GM23338 (cell line): ENCODE data around the gene TAS2R30. TPM values are rescaled to one million over a fixed set of nuclear protein-coding genes. Genes with fewer than 3 reads are reported as not detected.

ENCODE experiments used
- REST ChIP-seq: IDR thresholded peaks from one replicate; pipeline ENCODE4 v1.6.1; 2018; ENCODE audit warnings: antibody characterized with exemption; ENCODE audit not compliant: unreplicated experiment
- STAT1 ChIP-seq: IDR thresholded peaks from one replicate; pipeline ENCODE4 v1.6.1; 2016; ENCODE audit warnings: antibody characterized with exemption; ENCODE audit not compliant: unreplicated experiment
- ZNF114 ChIP-seq: fragments of 250-450 bp; sonication (Bioruptor Pico); IDR thresholded peaks from 2 replicates; pipeline ENCODE4 v1.5.0; 2020; ENCODE audit warnings: mild to moderate bottlenecking, moderate library complexity
- ZNF331 ChIP-seq: fragments of 250-450 bp; sonication (Bioruptor Pico); IDR thresholded peaks from 2 replicates; pipeline ENCODE4 v1.5.0; 2020; ENCODE audit warnings: low read depth, mild to moderate bottlenecking, moderate library complexity
- polyA plus RNA-seq: library from polyadenylated mRNA; unstranded; fragments of >200 nt; fragmentation: Nextera tagmentation; extraction: Ambion mirVana; gene quantifications from 2 replicates; pipeline ENCODE4 v1.2.1, GENCODE V29; 2016
- total RNA-seq: library from RNA; depleted of rRNA; stranded (reverse); fragments of >200 nt; shearing (Covaris generic); gene quantifications from 2 replicates; pipeline ENCODE4 v1.2.3, GENCODE V29; 2014
- TF ChIP-seq, protein P1 (sequence below): fragments of 250-450 bp; sonication (Bioruptor Pico); IDR thresholded peaks from 2 replicates; pipeline ENCODE4 v1.5.0; 2020; ENCODE audit warnings: mild to moderate bottlenecking, moderate library complexity
- TF ChIP-seq, protein P2 (sequence below), 2 experiments: fragments of 200-600 bp in 1 of 2; sonication (generic) in 1 of 2; conservative IDR thresholded peaks; 2 replicates each; pipeline versions ENCODE4 v1.5.1 to v1.6.1; 2016 to 2017; ENCODE audit warnings: antibody characterized with exemption in 2 of 2, low read depth in 2 of 2, mild to moderate bottlenecking in 2 of 2, moderate library complexity in 1 of 2

The TAS2R30 gene
- total and polyA plus RNA-seq, 2 experiments from 2014 or later, result 0.39 to 13.7 TPM

DNA sequence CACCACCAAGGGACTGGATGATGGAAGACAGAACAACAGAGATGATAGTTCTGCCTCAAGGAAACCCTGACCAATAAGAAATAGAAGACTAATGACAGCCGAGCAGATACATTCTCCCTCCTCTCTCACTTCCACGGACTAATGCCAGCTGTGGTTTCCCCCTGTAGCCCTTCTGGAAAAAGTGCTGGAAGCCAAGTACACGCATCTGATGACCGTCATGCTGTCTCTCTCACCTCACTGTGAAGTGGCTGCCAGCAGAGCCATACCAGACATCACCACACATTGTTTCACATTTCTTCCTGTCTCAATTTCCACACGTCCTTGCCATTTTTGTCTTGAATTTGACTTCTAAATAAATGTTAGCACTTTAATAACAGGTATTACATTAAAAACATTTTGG, 45.2 kb downstream of the TAS2R30 start (continued):
- TF ChIP-seq, protein P1, sequence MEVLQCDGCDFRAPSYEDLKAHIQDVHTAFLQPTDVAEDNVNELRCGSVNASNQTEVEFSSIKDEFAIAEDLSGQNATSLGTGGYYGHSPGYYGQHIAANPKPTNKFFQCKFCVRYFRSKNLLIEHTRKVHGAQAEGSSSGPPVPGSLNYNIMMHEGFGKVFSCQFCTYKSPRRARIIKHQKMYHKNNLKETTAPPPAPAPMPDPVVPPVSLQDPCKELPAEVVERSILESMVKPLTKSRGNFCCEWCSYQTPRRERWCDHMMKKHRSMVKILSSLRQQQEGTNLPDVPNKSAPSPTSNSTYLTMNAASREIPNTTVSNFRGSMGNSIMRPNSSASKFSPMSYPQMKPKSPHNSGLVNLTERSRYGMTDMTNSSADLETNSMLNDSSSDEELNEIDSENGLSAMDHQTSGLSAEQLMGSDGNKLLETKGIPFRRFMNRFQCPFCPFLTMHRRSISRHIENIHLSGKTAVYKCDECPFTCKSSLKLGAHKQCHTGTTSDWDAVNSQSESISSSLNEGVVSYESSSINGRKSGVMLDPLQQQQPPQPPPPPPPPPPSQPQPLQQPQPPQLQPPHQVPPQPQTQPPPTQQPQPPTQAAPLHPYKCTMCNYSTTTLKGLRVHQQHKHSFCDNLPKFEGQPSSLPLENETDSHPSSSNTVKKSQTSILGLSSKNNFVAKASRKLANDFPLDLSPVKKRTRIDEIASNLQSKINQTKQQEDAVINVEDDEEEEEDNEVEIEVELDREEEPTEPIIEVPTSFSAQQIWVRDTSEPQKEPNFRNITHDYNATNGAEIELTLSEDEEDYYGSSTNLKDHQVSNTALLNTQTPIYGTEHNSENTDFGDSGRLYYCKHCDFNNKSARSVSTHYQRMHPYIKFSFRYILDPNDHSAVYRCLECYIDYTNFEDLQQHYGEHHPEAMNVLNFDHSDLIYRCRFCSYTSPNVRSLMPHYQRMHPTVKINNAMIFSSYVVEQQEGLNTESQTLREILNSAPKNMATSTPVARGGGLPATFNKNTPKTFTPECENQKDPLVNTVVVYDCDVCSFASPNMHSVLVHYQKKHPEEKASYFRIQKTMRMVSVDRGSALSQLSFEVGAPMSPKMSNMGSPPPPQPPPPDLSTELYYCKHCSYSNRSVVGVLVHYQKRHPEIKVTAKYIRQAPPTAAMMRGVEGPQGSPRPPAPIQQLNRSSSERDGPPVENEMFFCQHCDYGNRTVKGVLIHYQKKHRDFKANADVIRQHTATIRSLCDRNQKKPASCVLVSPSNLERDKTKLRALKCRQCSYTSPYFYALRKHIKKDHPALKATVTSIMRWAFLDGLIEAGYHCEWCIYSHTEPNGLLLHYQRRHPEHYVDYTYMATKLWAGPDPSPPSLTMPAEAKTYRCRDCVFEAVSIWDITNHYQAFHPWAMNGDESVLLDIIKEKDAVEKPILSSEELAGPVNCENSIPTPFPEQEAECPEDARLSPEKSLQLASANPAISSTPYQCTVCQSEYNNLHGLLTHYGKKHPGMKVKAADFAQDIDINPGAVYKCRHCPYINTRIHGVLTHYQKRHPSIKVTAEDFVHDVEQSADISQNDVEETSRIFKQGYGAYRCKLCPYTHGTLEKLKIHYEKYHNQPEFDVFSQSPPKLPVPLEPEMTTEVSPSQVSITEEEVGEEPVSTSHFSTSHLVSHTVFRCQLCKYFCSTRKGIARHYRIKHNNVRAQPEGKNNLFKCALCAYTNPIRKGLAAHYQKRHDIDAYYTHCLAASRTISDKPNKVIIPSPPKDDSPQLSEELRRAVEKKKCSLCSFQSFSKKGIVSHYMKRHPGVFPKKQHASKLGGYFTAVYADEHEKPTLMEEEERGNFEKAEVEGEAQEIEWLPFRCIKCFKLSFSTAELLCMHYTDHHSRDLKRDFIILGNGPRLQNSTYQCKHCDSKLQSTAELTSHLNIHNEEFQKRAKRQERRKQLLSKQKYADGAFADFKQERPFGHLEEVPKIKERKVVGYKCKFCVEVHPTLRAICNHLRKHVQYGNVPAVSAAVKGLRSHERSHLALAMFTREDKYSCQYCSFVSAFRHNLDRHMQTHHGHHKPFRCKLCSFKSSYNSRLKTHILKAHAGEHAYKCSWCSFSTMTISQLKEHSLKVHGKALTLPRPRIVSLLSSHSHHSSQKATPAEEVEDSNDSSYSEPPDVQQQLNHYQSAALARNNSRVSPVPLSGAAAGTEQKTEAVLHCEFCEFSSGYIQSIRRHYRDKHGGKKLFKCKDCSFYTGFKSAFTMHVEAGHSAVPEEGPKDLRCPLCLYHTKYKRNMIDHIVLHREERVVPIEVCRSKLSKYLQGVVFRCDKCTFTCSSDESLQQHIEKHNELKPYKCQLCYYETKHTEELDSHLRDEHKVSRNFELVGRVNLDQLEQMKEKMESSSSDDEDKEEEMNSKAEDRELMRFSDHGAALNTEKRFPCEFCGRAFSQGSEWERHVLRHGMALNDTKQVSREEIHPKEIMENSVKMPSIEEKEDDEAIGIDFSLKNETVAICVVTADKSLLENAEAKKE (CRISPR knock-in tag), result no peak
- TF ChIP-seq, protein P2, sequence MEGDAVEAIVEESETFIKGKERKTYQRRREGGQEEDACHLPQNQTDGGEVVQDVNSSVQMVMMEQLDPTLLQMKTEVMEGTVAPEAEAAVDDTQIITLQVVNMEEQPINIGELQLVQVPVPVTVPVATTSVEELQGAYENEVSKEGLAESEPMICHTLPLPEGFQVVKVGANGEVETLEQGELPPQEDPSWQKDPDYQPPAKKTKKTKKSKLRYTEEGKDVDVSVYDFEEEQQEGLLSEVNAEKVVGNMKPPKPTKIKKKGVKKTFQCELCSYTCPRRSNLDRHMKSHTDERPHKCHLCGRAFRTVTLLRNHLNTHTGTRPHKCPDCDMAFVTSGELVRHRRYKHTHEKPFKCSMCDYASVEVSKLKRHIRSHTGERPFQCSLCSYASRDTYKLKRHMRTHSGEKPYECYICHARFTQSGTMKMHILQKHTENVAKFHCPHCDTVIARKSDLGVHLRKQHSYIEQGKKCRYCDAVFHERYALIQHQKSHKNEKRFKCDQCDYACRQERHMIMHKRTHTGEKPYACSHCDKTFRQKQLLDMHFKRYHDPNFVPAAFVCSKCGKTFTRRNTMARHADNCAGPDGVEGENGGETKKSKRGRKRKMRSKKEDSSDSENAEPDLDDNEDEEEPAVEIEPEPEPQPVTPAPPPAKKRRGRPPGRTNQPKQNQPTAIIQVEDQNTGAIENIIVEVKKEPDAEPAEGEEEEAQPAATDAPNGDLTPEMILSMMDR (conservative IDR thresholded peaks at IDR 0.05; ENCODE audit: low read depth in 2 of 2), result no peak
- TF ChIP-seq STAT1 (no peak), ZNF114 (CRISPR knock-in tag) (no peak), ZNF331 (CRISPR knock-in tag) (no peak), REST (no peak)
